HFFc6 (cell line): ENCODE results near the gene FYB1. TPM values are rescaled to one million over a fixed set of nuclear protein-coding genes. Genes with fewer than 3 reads are reported as not detected.
"Not testable (repeated sequence)": the region's sequence is repeated elsewhere in the genome, so short reads cannot be mapped to it uniquely, and the experiment has no call there.

Experiments
- DNase-seq: peaks from one replicate; pipeline ENCODE4 v3.0.0-alpha.2; 2018
- H3K27ac Mint-ChIP-seq: 2 replicates; pipeline ENCODE4 v1.8.0; 2020; ENCODE audit warnings: mild to moderate bottlenecking, mixed read lengths
- H3K27me3 Mint-ChIP-seq: 2 replicates; pipeline ENCODE4 v1.8.0; 2021; ENCODE audit warnings: mild to moderate bottlenecking, moderate library complexity, mixed read lengths; ENCODE audit not compliant: insufficient read depth
- H3K36me3 Mint-ChIP-seq: 2 replicates; pipeline ENCODE4 v1.8.0; 2021; ENCODE audit warnings: low read depth, mixed read lengths
- H3K4me1 Mint-ChIP-seq: 2 replicates; pipeline ENCODE4 v1.8.0; 2020; ENCODE audit warnings: low read depth, mixed read lengths
- H3K4me3 Mint-ChIP-seq: 2 replicates; pipeline ENCODE4 v1.8.0; 2020; ENCODE audit warnings: mild to moderate bottlenecking, moderate library complexity, mixed read lengths
- H3K9me3 Mint-ChIP-seq: 2 replicates; pipeline ENCODE4 v1.8.0; 2020; ENCODE audit warnings: mild to moderate bottlenecking, mixed read lengths
- CTCF ChIP-seq: fragments of 200-600 bp; sonication (generic); IDR thresholded peaks from 2 replicates; pipeline ENCODE4 v1.5.0; 2021; ENCODE audit warnings: antibody characterized with exemption, mild to moderate bottlenecking
- total RNA-seq, 6 experiments: library from RNA; stranded (reverse); fragmentation: NEBNext Ultra II Directional; extraction: Animal tissue kit (Norgen Biotek cat#: 25700); gene quantifications; 2 replicates in 1 of 6; 3 replicates in 5 of 6; pipeline ENCODE4 v1.2.3, GENCODE V29; 2021

The FYB1 gene
- total RNA-seq, 6 experiments from 2014 or later, result 0.32 to 1.7 (median 0.49) TPM

GRCh38 chr5:39226558-39226957 is 7.2 kb upstream of the FYB1 start:
- H3K9me3 Mint-ChIP-seq, result no peaks in the 10 kb centered on the region
- no peak for DNase-seq
- no peak overlapping the region for H3K27ac Mint-ChIP-seq
- no peaks in the 10 kb centered on the region; the same call in 1 of the 2 replicates for H3K27me3 Mint-ChIP-seq
- no peak for TF ChIP-seq CTCF
- no peaks in the 10 kb centered on the region for H3K36me3 Mint-ChIP-seq
- no peak overlapping the region for H3K4me3 Mint-ChIP-seq
- H3K4me1 Mint-ChIP-seq, result no peaks in the 10 kb centered on the region; the same call in 1 of the 2 replicates

- DNase-seq, result no peak
- H3K27me3 Mint-ChIP-seq, result no peaks in the 10 kb centered on the region; the same call in 1 of the 2 replicates
- no peak overlapping the region for H3K4me3 Mint-ChIP-seq
- no peaks in the 10 kb centered on the region for H3K9me3 Mint-ChIP-seq
- TF ChIP-seq CTCF, result no peak
- 0 out of 2 replicates have a peak, but pooled peaks cover 3% of the 10 kb centered on the region for H3K4me1 Mint-ChIP-seq
- H3K36me3 Mint-ChIP-seq, result no peaks in the 10 kb centered on the region
- no peak overlapping the region for H3K27ac Mint-ChIP-seq
These were observed 6.7 kb upstream of the FYB1 start for GRCh38 chr5:39226100-39226451.

GRCh38 chr5:39225405-39226099 is 6.2 kb upstream of the FYB1 start:
- Mint-ChIP-seq H3K27ac (no peak overlapping the region), H3K4me3 (no peak overlapping the region), H3K9me3 (no peaks in the 10 kb centered on the region), H3K4me1 (0 out of 2 replicates have a peak, but pooled peaks cover 5% of the 10 kb centered on the region), H3K27me3 (no peaks in the 10 kb centered on the region; the same call in 1 of the 2 replicates), H3K36me3 (no peaks in the 10 kb centered on the region)
- DNase-seq, result no peak
- no peak for TF ChIP-seq CTCF

- Mint-ChIP-seq H3K36me3 (no peaks in the 10 kb centered on the region), H3K27ac (no peak overlapping the region), H3K4me1 (peaks cover 14% of the 10 kb centered on the region), H3K4me3 (no peak overlapping the region), H3K9me3 (no peaks in the 10 kb centered on the region), H3K27me3 (no peaks in the 10 kb centered on the region; the same call in 1 of the 2 replicates)
- no peak for TF ChIP-seq CTCF
- DNase-seq, result no peak
These were observed 4.9 kb upstream of the FYB1 start for GRCh38 chr5:39224196-39224761.

GRCh38 chr5:39223565-39224156 is 4.3 kb upstream of the FYB1 start:
- DNase-seq, result no peak
- Mint-ChIP-seq H3K27me3 (no peaks in the 10 kb centered on the region; the same call in 1 of the 2 replicates), H3K4me1 (peaks cover 20% of the 10 kb centered on the region), H3K9me3 (no peaks in the 10 kb centered on the region), H3K4me3 (no peak overlapping the region), H3K36me3 (no peaks in the 10 kb centered on the region), H3K27ac (no peak overlapping the region)
- TF ChIP-seq CTCF, result no peak

GRCh38 chr5:39221671-39222070 is 2.3 kb upstream of the FYB1 start:
- not testable (repeated sequence) for H3K27ac Mint-ChIP-seq, H3K27me3 Mint-ChIP-seq, DNase-seq, H3K4me3 Mint-ChIP-seq, H3K9me3 Mint-ChIP-seq, H3K36me3 Mint-ChIP-seq
- peaks cover 39% of the 10 kb centered on the region for H3K4me1 Mint-ChIP-seq
